ENCODE results near the gene ARHGEF9. TPM values are rescaled to one million over a fixed set of nuclear protein-coding genes. Genes with fewer than 3 reads are reported as not detected.
"Not testable (repeated sequence)": the region's sequence is repeated elsewhere in the genome, so short reads cannot be mapped to it uniquely, and the experiment has no call there.

The ARHGEF9 gene
- total RNA-seq, 1 donor from 2014 or later: 37.0 TPM

GRCh38 chrX:63661676-63662075, 123.3 kb downstream of the ARHGEF9 start:
- TF ChIP-seq, protein P1, sequence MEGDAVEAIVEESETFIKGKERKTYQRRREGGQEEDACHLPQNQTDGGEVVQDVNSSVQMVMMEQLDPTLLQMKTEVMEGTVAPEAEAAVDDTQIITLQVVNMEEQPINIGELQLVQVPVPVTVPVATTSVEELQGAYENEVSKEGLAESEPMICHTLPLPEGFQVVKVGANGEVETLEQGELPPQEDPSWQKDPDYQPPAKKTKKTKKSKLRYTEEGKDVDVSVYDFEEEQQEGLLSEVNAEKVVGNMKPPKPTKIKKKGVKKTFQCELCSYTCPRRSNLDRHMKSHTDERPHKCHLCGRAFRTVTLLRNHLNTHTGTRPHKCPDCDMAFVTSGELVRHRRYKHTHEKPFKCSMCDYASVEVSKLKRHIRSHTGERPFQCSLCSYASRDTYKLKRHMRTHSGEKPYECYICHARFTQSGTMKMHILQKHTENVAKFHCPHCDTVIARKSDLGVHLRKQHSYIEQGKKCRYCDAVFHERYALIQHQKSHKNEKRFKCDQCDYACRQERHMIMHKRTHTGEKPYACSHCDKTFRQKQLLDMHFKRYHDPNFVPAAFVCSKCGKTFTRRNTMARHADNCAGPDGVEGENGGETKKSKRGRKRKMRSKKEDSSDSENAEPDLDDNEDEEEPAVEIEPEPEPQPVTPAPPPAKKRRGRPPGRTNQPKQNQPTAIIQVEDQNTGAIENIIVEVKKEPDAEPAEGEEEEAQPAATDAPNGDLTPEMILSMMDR (conservative IDR thresholded peaks at IDR 0.05): no peak
- no peaks in the 10 kb centered on the region for H3K9me3 Mint-ChIP-seq
- H3K27ac Mint-ChIP-seq: no peak overlapping the region
- no peak overlapping the region for H3K4me3 Mint-ChIP-seq
- DNase-seq (ENCODE audit: extremely low spot score, unreplicated experiment): no peak
- H3K27me3 Mint-ChIP-seq: no peaks in the 10 kb centered on the region
- H3K36me3 Mint-ChIP-seq: no peaks in the 10 kb centered on the region
- no peaks in the 10 kb centered on the region for H3K4me1 Mint-ChIP-seq (ENCODE audit: unreplicated experiment)

DNA sequence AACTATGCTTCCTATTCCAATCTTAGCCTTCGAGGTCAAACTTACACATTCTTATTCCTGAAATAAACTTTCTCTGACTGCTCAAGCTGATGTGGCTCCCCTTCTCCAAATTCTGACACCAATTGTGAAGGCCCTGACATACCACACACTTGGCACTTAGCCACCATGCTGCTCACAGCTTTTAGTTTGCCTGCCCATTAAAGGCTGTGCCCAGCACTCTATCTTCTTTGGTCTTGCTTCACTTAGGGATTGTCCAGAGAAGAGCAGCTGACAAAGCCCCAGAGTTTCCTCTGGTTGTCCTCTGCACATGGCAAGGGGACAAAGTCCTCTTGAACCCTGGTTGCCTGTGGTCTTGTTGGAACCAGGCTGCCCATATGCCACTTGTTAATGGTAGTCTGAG, 126.1 kb downstream of the ARHGEF9 start:
- H3K27me3 Mint-ChIP-seq: no peaks in the 10 kb centered on the region

GRCh38 chrX:63657821-63658220, 127.2 kb downstream of the ARHGEF9 start:
- TF ChIP-seq, protein P1 (conservative IDR thresholded peaks at IDR 0.05): no peak
- Mint-ChIP-seq H3K27me3 (no peaks in the 10 kb centered on the region), H3K4me3 (no peak overlapping the region), H3K4me1 (ENCODE audit: unreplicated experiment) (no peaks in the 10 kb centered on the region), H3K9me3 (peaks cover 10% of the 10 kb centered on the region), H3K36me3 (peaks cover 5% of the 10 kb centered on the region), H3K27ac (no peak overlapping the region)
- no peak for DNase-seq (ENCODE audit: extremely low spot score, unreplicated experiment)

More for the DNA sequence above, 126.1 kb downstream of the ARHGEF9 start:
- H3K9me3 Mint-ChIP-seq: peaks cover 6% of the 10 kb centered on the region
- no peak overlapping the region for H3K4me3 Mint-ChIP-seq
- TF ChIP-seq, protein P1 (conservative IDR thresholded peaks at IDR 0.05): no peak
- no peak for DNase-seq (ENCODE audit: extremely low spot score, unreplicated experiment)
- no peak overlapping the region for H3K27ac Mint-ChIP-seq
- no peaks in the 10 kb centered on the region for H3K4me1 Mint-ChIP-seq (ENCODE audit: unreplicated experiment)
- H3K36me3 Mint-ChIP-seq: no peaks in the 10 kb centered on the region

DNA sequence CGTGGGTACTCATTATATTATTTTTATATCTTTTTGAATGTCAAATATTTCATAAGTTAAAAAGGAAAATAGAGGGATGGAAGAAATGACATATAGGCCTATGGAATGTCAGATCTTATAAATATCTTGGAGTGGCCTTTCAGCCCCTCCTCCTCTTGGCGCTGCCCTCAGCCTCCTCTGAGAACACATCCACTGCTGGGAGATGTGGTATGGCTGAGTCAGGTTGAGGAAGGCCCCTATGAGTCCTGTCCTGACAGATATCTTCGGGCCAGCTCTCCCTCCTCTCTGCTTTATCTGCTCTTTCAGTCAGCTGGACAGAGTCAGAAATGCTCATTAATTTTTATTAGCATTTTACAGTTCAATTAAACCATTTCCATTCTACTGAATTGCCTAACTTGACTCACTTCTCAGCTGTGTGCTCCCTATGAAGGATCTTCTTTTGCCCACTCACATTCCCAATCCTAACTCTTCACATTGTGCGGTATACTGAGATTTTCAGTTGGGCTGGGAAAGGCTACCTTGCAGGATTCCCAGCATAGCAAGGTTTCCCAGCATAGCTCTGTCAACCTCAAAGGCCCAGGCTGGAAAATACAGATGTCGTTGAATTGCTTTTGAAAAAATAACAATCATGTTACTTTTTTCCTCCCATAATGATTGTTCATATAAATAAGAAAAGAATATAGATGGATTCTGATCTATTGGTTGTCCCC, 128.0 kb downstream of the ARHGEF9 start:
- no peaks in the 10 kb centered on the region for H3K4me1 Mint-ChIP-seq (ENCODE audit: unreplicated experiment)
- no peaks in the 10 kb centered on the region for H3K27me3 Mint-ChIP-seq
- no peak overlapping the region for H3K27ac Mint-ChIP-seq
- no peak overlapping the region for H3K4me3 Mint-ChIP-seq
- DNase-seq (ENCODE audit: extremely low spot score, unreplicated experiment): no peak
- peaks cover 10% of the 10 kb centered on the region for H3K9me3 Mint-ChIP-seq
- peaks cover 7% of the 10 kb centered on the region for H3K36me3 Mint-ChIP-seq
- TF ChIP-seq, protein P1 (conservative IDR thresholded peaks at IDR 0.05): no peak

GRCh38 chrX:63652086-63652765, 132.8 kb downstream of the ARHGEF9 start:
- TF ChIP-seq, protein P1 (conservative IDR thresholded peaks at IDR 0.05): no peak
- Mint-ChIP-seq H3K4me1 (ENCODE audit: unreplicated experiment) (no peaks in the 10 kb centered on the region), H3K9me3 (peaks cover 10% of the 10 kb centered on the region), H3K4me3 (no peak overlapping the region), H3K27me3 (no peaks in the 10 kb centered on the region), H3K36me3 (peaks cover 12% of the 10 kb centered on the region), H3K27ac (no peak overlapping the region)
- no peak for DNase-seq (ENCODE audit: extremely low spot score, unreplicated experiment)

DNA sequence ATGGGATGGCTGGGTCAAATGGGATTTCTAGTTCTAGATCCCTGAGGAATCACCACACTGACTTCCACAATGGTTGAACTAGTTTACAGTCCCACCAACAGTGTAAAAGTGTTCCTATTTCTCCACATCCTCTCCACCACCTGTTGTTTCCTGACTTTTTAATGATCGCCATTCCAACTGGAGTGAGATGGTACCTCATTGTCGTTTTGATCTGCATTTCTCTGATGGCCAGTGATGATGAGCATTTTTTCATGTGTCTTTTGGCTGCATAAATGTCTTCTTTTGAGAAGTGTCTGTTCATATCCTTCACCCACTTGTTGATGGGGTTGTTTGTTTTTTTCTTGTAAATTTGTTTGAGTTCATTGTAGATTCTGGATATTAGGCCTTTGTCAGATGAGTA, 139.3 kb downstream of the ARHGEF9 start:
- H3K36me3 Mint-ChIP-seq; H3K4me3 Mint-ChIP-seq; DNase-seq (ENCODE audit: extremely low spot score, unreplicated experiment); H3K27ac Mint-ChIP-seq; H3K4me1 Mint-ChIP-seq (ENCODE audit: unreplicated experiment); H3K9me3 Mint-ChIP-seq; H3K27me3 Mint-ChIP-seq: not testable (repeated sequence)

Measured in type B pancreatic cell (in vitro differentiated cells).